Bronchial epithelial cell (primary cell): ENCODE results near the gene RNF187. TPM values are rescaled to one million over a fixed set of nuclear protein-coding genes. Genes with fewer than 3 reads are reported as not detected.
A peak's percentile ranks its signal among the peaks of the same experiment; 100 is the strongest.

Source experiments
- DNase-seq: peaks from one replicate; pipeline ENCODE4 v3.0.0-alpha.2; 2010; ENCODE audit warnings: low read depth
- FAIRE-seq: peaks from 2 replicates; lab custom pipeline; 2011; peaks lifted over from hg19 to GRCh38; lab: Jason Lieb, UNC
- H3K27me3 ChIP-seq: 2 replicates; pipeline ENCODE4 v1.5.1; 2011; ENCODE audit warnings: low read length; ENCODE audit not compliant: control insufficient read depth, insufficient read depth
- H3K36me3 ChIP-seq: 2 replicates; pipeline ENCODE4 v1.5.1; 2011; ENCODE audit warnings: low read length; ENCODE audit not compliant: control insufficient read depth, insufficient read depth
- H3K4me3 ChIP-seq: 2 replicates; pipeline ENCODE4 v1.5.1; 2011; ENCODE audit warnings: mild to moderate bottlenecking, low read depth, low read length, control low read depth
- total RNA-seq: library from RNA; depleted of rRNA; stranded (reverse); fragments of >200 nt; gene quantifications from 2 replicates; pipeline ENCODE4 v1.2.1, GENCODE V29; 2014
- TF ChIP-seq, protein P1 (sequence below): IDR thresholded peaks from 2 replicates; pipeline ENCODE4 v1.5.1; 2011; ENCODE audit warnings: mild to moderate bottlenecking, moderate library complexity, low read length, control low read depth, inconsistent platforms; ENCODE audit not compliant: insufficient read depth, severe bottlenecking

RNF187 gene
- total RNA-seq, 1 donor from 2014 or later: 147 TPM

DNA sequence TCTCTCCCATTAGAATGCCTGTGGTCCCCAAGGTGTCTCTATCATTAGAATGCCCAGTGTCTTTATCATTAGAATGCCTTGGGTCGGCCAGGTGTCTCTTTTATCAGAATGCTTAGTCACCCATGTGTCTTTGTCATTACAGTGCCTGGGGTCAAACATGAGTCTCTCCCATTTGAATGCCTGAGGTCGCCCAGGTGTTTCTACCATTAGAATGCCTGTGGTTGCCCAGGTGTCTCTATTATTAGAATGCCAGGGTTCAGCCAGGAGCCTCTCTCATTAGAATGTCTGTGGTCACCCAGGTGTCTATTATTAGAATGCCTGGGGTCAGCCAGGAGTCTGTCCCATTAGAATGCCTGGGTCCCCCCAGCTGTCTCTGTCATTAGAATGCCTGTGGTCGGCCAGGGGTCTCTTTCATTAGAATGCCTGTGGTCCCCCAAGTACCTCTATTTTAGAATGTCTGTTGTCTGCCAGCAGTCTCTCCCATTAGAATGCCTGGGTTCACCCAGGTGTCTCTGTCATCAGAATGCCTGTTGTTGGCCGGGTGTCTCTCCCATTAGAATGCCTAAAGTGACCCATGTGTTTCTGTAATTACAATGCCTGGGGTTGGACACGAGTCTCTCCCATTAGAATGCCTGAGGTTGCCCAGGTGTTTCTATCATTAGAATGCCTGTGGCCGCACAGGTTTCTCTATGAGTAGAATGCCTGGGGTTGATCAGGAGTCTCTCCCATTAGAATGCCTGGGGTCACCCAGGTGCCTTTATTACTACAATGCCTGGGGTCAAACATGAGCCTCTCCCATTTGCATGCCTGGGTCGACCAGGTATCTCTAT is 57.1 kb downstream of the RNF187 start:
- no peak overlapping the region for H3K4me3 ChIP-seq
- DNase-seq: peak; percentile 49
- FAIRE-seq: no peak
- no peaks in the 10 kb centered on the region for H3K27me3 ChIP-seq
- TF ChIP-seq, protein P1, sequence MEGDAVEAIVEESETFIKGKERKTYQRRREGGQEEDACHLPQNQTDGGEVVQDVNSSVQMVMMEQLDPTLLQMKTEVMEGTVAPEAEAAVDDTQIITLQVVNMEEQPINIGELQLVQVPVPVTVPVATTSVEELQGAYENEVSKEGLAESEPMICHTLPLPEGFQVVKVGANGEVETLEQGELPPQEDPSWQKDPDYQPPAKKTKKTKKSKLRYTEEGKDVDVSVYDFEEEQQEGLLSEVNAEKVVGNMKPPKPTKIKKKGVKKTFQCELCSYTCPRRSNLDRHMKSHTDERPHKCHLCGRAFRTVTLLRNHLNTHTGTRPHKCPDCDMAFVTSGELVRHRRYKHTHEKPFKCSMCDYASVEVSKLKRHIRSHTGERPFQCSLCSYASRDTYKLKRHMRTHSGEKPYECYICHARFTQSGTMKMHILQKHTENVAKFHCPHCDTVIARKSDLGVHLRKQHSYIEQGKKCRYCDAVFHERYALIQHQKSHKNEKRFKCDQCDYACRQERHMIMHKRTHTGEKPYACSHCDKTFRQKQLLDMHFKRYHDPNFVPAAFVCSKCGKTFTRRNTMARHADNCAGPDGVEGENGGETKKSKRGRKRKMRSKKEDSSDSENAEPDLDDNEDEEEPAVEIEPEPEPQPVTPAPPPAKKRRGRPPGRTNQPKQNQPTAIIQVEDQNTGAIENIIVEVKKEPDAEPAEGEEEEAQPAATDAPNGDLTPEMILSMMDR: no peak
- no peaks in the 10 kb centered on the region for H3K36me3 ChIP-seq

DNA sequence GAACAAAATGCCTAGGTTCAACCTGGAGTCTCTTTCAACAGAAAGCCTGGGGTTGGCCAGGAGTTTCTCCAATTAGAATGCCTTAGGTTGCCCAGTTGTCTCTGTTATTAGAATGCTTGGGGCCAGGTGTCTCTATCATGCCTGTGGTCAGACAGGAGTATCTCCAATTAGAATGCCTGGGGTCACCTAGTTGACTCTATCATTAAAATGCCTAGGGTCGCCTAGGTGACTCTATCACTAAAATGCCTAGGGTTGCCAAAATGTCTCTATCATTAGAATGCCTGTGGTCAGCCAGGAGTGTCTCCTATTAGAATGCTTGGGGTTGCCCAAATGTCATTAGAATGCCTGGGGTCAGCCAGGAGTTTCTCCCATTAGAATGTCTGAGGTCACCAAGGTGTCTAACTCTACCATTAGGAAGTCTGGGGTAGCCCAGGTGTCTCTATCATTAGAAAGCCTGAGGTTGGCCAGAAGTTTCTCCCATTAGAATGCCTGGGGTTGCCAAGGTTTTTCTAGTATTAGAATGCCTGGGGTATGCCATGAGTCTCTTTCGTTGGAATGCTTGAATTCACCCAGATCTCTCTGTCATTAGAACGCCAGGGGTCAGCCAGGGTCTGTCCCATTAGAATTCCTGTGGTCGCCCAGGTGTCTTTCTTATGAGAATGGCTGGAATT is 57.9 kb downstream of the RNF187 start:
- TF ChIP-seq, protein P1: no peak
- no peaks in the 10 kb centered on the region for H3K27me3 ChIP-seq
- DNase-seq (no peak), FAIRE-seq (no peak)
- H3K4me3 ChIP-seq: no peak overlapping the region
- H3K36me3 ChIP-seq: no peaks in the 10 kb centered on the region

Other genes with a start within 250 kb of the RNF187 start
- 17.9 and 20.0 TPM in 2 replicates for gene TRIM11, start 80.5 kb upstream of the RNF187 start, total RNA-seq
- gene TRIM17, start 70.5 kb upstream of the RNF187 start, total RNA-seq: 1.6 and 2.4 TPM in 2 replicates
- gene RHOU, start 248.1 kb downstream of the RNF187 start, total RNA-seq: 0.26 and 0.53 TPM in 2 replicates